SK-N-SH treated with all-trans-retinoic acid at 6 μM for 48 hours (cell line): ENCODE measurements around the gene ATP6V1F.

Source experiments
- GLIS3 ChIP-seq: fragments of 250-450 bp; sonication (Bioruptor Pico); IDR thresholded peaks from 2 replicates; pipeline ENCODE4 v1.5.0; 2020; ENCODE audit warnings: mild to moderate bottlenecking, moderate library complexity
- TCF4 ChIP-seq: fragments of 250-450 bp; sonication (Bioruptor Pico); IDR thresholded peaks from 2 replicates; pipeline ENCODE4 v1.8.0; 2021; ENCODE audit warnings: mild to moderate bottlenecking, moderate library complexity, borderline replicate concordance
- TOX ChIP-seq: fragments of 250-450 bp; sonication (Bioruptor Pico); IDR thresholded peaks from 2 replicates; pipeline ENCODE4 v1.8.0; 2021; ENCODE audit warnings: mild to moderate bottlenecking, moderate library complexity, borderline replicate concordance
- ZFP30 ChIP-seq: fragments of 450-650 bp; formaldehyde crosslinking; IDR thresholded peaks from 2 replicates; pipeline ENCODE4 v1.5.0; 2022; ENCODE audit warnings: mild to moderate bottlenecking, moderate library complexity
- TF ChIP-seq, protein P1 (sequence below): fragments of 250-450 bp; sonication (Bioruptor Pico); IDR thresholded peaks from 2 replicates; pipeline ENCODE4 v1.8.0; 2020; ENCODE audit warnings: mild to moderate bottlenecking, moderate library complexity, borderline replicate concordance

DNA sequence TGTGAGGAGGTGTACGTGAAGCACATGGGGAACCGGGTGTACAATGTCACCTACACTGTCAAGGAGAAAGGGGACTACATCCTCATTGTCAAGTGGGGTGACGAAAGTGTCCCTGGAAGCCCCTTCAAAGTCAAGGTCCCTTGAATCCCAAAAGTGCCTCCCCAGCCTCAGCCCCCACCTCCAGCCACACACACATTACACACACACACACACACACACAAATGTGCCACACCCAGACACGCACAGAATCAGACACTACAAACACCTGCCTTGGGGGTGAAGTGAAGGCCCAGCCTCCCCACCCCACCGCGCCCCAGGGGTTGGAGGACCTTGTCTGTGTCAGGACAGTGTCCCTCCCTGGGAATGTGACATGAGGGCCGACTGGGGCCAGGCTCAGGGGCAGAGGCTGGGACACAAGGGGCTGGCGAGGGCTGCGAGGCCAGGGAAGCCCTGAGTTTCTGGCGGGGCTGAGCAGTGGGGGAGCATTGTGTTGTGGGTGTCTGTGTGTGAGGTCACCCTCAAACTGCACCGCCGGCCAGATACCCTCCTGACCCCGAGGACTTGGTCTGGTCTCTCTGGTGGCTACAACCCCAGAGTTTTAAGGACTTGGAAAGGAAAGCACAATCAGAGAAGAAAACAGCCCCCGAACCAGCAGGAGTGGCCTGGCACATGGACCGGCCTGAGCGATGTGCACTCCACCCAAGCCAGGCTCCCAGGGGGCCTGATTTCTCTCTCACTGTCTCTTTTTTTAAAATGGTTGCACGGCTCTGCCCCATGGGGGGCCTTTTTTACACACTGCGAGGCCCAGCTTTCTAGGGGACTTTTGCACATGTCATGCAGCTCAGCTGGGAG is 4.0 kb upstream of the ATP6V1F start:
- TF ChIP-seq TOX: no peak
- TF ChIP-seq ZFP30 (CRISPR knock-in tag): no peak
- TF ChIP-seq, protein P1, sequence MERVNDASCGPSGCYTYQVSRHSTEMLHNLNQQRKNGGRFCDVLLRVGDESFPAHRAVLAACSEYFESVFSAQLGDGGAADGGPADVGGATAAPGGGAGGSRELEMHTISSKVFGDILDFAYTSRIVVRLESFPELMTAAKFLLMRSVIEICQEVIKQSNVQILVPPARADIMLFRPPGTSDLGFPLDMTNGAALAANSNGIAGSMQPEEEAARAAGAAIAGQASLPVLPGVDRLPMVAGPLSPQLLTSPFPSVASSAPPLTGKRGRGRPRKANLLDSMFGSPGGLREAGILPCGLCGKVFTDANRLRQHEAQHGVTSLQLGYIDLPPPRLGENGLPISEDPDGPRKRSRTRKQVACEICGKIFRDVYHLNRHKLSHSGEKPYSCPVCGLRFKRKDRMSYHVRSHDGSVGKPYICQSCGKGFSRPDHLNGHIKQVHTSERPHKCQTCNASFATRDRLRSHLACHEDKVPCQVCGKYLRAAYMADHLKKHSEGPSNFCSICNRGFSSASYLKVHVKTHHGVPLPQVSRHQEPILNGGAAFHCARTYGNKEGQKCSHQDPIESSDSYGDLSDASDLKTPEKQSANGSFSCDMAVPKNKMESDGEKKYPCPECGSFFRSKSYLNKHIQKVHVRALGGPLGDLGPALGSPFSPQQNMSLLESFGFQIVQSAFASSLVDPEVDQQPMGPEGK (CRISPR knock-in tag): no peak
- no peak for TF ChIP-seq GLIS3 (CRISPR knock-in tag)
- no peak for TF ChIP-seq TCF4 (CRISPR knock-in tag)
